ENCODE data around the gene MYOF.

DNA sequence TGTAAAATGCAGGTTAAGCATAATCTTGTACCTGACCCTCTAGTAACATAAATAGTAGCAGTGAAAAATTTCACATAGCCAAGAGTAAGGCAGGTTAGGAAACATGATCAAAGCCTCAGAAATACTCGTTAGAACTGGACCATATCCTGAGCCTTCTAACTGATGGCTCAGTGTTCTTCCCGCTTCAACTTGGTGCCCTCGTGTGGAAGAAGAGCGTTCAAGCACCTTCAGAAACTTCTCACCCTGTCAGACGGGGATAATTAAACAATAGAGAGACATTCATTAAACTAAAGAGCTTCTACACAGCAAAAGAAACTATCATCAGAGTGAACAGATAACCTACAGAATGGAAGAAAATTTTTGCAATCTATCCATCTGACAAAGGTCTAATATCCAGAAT lies 124.5 kb downstream of the MYOF start:
- no peak for TF ChIP-seq POLR2A (IDR thresholded peaks at IDR 0.05)
- TF ChIP-seq EP300 (IDR thresholded peaks at IDR 0.05): no peak
- TF ChIP-seq, protein P1, sequence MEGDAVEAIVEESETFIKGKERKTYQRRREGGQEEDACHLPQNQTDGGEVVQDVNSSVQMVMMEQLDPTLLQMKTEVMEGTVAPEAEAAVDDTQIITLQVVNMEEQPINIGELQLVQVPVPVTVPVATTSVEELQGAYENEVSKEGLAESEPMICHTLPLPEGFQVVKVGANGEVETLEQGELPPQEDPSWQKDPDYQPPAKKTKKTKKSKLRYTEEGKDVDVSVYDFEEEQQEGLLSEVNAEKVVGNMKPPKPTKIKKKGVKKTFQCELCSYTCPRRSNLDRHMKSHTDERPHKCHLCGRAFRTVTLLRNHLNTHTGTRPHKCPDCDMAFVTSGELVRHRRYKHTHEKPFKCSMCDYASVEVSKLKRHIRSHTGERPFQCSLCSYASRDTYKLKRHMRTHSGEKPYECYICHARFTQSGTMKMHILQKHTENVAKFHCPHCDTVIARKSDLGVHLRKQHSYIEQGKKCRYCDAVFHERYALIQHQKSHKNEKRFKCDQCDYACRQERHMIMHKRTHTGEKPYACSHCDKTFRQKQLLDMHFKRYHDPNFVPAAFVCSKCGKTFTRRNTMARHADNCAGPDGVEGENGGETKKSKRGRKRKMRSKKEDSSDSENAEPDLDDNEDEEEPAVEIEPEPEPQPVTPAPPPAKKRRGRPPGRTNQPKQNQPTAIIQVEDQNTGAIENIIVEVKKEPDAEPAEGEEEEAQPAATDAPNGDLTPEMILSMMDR (IDR thresholded peaks at IDR 0.05): peak in 4 of 7 experiments; percentile 18 to 27 (median 22)
- TF ChIP-seq POLR2AphosphoS5 (IDR thresholded peaks at IDR 0.05): no peak

All from stomach (tissue), 4 donors.